ENCODE data around the gene DCAF8.

Gene DCAF8

DNA sequence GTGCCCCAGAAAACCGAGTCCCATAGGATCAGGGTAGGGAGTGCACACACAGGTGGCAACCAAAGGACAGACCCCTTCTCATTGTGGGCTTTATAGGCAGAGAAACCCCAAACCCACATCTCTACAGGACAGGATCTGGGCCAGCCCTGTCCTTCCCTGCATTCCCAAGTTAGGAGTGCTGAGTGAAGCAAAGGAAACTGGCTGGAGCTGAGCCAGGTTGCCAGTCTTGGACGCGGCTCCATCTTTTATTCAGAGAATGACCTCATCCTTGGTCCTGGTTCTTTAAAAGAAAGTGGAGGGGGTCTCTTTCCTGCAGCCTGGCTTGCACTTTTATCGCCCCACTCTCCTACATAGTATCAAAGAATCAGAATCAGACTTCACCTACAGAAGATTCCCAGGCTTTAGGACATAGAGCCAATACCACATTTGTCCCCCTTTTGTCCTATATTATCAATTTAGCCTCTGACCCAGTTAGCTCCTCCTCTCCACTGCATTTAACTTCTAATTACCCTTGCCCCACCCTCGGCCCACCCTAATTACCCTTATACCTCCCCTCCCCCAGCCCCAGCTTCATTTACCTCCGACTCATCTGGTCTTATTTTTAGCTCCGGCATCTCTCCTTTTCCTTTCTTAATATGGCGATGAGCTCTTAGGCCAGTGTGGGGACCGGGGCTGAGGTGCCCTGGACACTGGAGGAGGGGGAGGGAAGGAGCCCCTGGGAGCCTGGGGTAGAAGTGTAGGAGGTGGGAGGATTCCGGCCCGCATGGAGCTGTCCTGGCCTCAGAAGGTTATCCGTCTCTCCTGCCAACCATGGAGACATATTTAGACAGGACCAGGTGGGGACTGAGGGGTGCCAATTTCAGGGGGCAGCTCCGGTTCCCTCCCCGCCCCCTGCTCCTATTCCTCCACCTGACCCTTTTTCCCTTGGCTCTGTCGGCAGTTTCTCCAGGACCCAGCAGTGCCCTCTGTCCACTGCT, 72.4 kb downstream of the DCAF8 start, which contains the start of gene CASQ1:
Gene CASQ1 (plus strand): TSS at position 927 of the 977 bp plus-strand sequence. CDS start 177 bp downstream, outside the sequence.
- H3K27me3 ChIP-seq (ENCODE audit: insufficient read depth, low read length, poor library complexity, severe bottlenecking) = no peaks in the 10 kb centered on the region
- no peak for TF ChIP-seq EZH2phosphoT487 (IDR thresholded peaks at IDR 0.05; ENCODE audit: borderline replicate concordance)
- TF ChIP-seq, protein P1, sequence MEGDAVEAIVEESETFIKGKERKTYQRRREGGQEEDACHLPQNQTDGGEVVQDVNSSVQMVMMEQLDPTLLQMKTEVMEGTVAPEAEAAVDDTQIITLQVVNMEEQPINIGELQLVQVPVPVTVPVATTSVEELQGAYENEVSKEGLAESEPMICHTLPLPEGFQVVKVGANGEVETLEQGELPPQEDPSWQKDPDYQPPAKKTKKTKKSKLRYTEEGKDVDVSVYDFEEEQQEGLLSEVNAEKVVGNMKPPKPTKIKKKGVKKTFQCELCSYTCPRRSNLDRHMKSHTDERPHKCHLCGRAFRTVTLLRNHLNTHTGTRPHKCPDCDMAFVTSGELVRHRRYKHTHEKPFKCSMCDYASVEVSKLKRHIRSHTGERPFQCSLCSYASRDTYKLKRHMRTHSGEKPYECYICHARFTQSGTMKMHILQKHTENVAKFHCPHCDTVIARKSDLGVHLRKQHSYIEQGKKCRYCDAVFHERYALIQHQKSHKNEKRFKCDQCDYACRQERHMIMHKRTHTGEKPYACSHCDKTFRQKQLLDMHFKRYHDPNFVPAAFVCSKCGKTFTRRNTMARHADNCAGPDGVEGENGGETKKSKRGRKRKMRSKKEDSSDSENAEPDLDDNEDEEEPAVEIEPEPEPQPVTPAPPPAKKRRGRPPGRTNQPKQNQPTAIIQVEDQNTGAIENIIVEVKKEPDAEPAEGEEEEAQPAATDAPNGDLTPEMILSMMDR (conservative IDR thresholded peaks at IDR 0.05; ENCODE audit: low read length) = no peak
- no peaks in the 10 kb centered on the region for H4K20me1 ChIP-seq (ENCODE audit: insufficient read depth, low read length, poor library complexity, severe bottlenecking)
- H3K4me2 ChIP-seq (ENCODE audit: low read depth, low read length, poor library complexity, severe bottlenecking) = no peak within 1 kb of the TSS
- no peaks in the 10 kb centered on the region for H3K9me3 ChIP-seq (ENCODE audit: insufficient read depth, low read depth, low read length)
- no peaks in the 10 kb centered on the region for H3K36me3 ChIP-seq (ENCODE audit: insufficient read depth, low read length)
- H3K9me2 ChIP-seq (replicated peaks; ENCODE audit: low read depth, low read length) = no peaks in the 10 kb centered on the region
- no peaks in the 10 kb centered on the region for H3K4me1 ChIP-seq (ENCODE audit: insufficient read depth, low read length, poor library complexity, severe bottlenecking)
- no peak within 1 kb of the TSS for H2AFZ ChIP-seq (ENCODE audit: low read length)
- no peaks in the 10 kb centered on the region for H3K79me2 ChIP-seq (ENCODE audit: insufficient read depth, low read length)
- H3K9ac ChIP-seq (ENCODE audit: low read depth, low read length, poor library complexity, severe bottlenecking) = no peak within 1 kb of the TSS
- H3K4me3 ChIP-seq (ENCODE audit: low read length, poor library complexity, severe bottlenecking) = no peak within 1 kb of the TSS
- no peaks in the 10 kb centered on the region for H3F3A ChIP-seq (ENCODE audit: low read depth)

DNA sequence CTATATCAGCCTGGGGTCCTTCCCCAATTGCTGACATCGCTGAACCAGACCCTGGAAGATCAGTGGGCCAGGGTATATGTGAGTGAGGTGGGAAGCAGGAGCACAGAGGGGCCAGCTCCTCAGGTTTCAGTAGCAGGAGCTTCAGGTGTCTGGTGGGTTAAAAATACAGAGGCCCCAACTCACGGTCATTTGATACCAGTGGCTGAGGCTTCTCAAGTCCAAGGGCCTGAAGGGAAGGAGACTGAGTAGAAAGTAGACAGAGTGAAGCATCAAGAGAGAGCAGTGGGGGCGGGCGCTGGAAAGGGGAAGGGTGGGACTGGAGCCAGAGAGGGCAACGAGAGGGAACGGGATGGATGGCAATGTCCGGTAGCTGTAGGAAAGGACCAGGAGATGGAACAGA, 74.0 kb downstream of the DCAF8 start:
- H2AFZ ChIP-seq (ENCODE audit: low read length) = no peak overlapping the region
- no peaks in the 10 kb centered on the region for H3K9me3 ChIP-seq (ENCODE audit: insufficient read depth, low read depth, low read length)
- H3K9ac ChIP-seq (ENCODE audit: low read depth, low read length, poor library complexity, severe bottlenecking) = no peak overlapping the region
- H3K4me1 ChIP-seq (ENCODE audit: insufficient read depth, low read length, poor library complexity, severe bottlenecking) = no peaks in the 10 kb centered on the region
- no peak overlapping the region for H3K4me3 ChIP-seq (ENCODE audit: low read length, poor library complexity, severe bottlenecking)
- H3K4me2 ChIP-seq (ENCODE audit: low read depth, low read length, poor library complexity, severe bottlenecking) = no peak overlapping the region
- H3K36me3 ChIP-seq (ENCODE audit: insufficient read depth, low read length) = no peaks in the 10 kb centered on the region
- no peak for TF ChIP-seq EZH2phosphoT487 (IDR thresholded peaks at IDR 0.05; ENCODE audit: borderline replicate concordance)
- TF ChIP-seq, protein P1 (conservative IDR thresholded peaks at IDR 0.05; ENCODE audit: low read length) = no peak
- H3K27me3 ChIP-seq (ENCODE audit: insufficient read depth, low read length, poor library complexity, severe bottlenecking) = no peaks in the 10 kb centered on the region
- H3F3A ChIP-seq (ENCODE audit: low read depth) = no peaks in the 10 kb centered on the region
- no peaks in the 10 kb centered on the region for H3K9me2 ChIP-seq (replicated peaks; ENCODE audit: low read depth, low read length)
- no peaks in the 10 kb centered on the region for H3K79me2 ChIP-seq (ENCODE audit: insufficient read depth, low read length)
- no peaks in the 10 kb centered on the region for H4K20me1 ChIP-seq (ENCODE audit: insufficient read depth, low read length, poor library complexity, severe bottlenecking)

DNA sequence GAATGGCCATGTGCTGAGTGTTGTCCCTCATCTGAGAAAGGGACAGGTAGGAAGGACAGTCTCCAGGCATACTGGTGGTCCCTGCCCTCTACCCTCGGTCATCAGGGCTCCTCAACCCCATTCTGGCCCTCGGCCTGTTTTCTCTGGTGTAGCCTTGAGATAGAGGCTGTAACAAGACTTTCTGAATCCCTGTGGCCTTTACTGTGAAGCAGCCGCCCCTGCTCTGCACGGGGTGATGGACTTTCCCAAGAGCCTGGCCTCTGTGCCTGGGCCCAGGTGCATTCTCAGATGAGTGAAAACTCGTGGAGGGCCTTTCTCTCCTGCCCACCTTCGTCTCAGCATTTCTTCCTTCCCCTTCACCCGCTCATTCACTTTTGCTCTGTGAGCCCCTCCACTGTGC, 74.9 kb downstream of the DCAF8 start:
- no peaks in the 10 kb centered on the region for H3K27me3 ChIP-seq (ENCODE audit: insufficient read depth, low read length, poor library complexity, severe bottlenecking)
- H3K4me3 ChIP-seq (ENCODE audit: low read length, poor library complexity, severe bottlenecking) = no peak overlapping the region
- no peaks in the 10 kb centered on the region for H4K20me1 ChIP-seq (ENCODE audit: insufficient read depth, low read length, poor library complexity, severe bottlenecking)
- no peaks in the 10 kb centered on the region for H3K36me3 ChIP-seq (ENCODE audit: insufficient read depth, low read length)
- H3K9ac ChIP-seq (ENCODE audit: low read depth, low read length, poor library complexity, severe bottlenecking) = no peak overlapping the region
- no peak overlapping the region for H3K4me2 ChIP-seq (ENCODE audit: low read depth, low read length, poor library complexity, severe bottlenecking)
- H3K9me3 ChIP-seq (ENCODE audit: insufficient read depth, low read depth, low read length) = no peaks in the 10 kb centered on the region
- H3K79me2 ChIP-seq (ENCODE audit: insufficient read depth, low read length) = no peaks in the 10 kb centered on the region
- H3K4me1 ChIP-seq (ENCODE audit: insufficient read depth, low read length, poor library complexity, severe bottlenecking) = no peaks in the 10 kb centered on the region
- TF ChIP-seq EZH2phosphoT487 (IDR thresholded peaks at IDR 0.05; ENCODE audit: borderline replicate concordance) = no peak
- TF ChIP-seq, protein P1 (conservative IDR thresholded peaks at IDR 0.05; ENCODE audit: low read length) = no peak
- H2AFZ ChIP-seq (ENCODE audit: low read length) = no peak overlapping the region
- no peaks in the 10 kb centered on the region for H3K9me2 ChIP-seq (replicated peaks; ENCODE audit: low read depth, low read length)
- H3F3A ChIP-seq (ENCODE audit: low read depth) = no peaks in the 10 kb centered on the region

All from Loucy (cell line).